M059J (cell line): ENCODE data around the gene RAB22A. TPM values are rescaled to one million over a fixed set of nuclear protein-coding genes. Genes with fewer than 3 reads are reported as not detected.

ENCODE experiments used
- DNase-seq: peaks from one replicate; pipeline ENCODE4 v3.0.0-alpha.2; 2012; ENCODE audit warnings: low read depth
- total RNA-seq: library from RNA; depleted of rRNA; stranded (reverse); fragments of >200 nt; shearing (Covaris generic); gene quantifications from 2 replicates; pipeline ENCODE4 v1.2.3, GENCODE V29; 2014

The RAB22A gene
- total RNA-seq, 1 experiment from 2014 or later = 25.5 TPM

DNA sequence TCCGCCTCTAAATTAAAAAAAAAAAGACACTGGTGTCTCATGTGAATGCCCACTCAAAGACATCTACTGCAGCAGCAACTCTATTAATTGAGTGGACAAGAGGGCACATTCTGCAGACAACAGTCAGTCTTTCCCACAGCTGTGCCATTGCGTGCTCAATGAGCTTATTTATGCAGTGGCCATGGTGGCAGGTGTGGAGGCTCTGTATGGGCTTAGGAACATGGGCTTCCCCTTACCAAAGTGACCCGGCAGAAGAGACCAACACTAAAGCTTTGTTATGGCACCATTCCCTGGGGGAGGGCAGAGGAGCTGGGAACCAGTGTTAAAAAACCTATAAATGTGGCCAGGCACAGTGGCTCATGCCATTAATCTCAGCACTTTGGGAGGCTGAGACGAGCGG, 75.3 kb downstream of the RAB22A start:
- no peak for DNase-seq

DNA sequence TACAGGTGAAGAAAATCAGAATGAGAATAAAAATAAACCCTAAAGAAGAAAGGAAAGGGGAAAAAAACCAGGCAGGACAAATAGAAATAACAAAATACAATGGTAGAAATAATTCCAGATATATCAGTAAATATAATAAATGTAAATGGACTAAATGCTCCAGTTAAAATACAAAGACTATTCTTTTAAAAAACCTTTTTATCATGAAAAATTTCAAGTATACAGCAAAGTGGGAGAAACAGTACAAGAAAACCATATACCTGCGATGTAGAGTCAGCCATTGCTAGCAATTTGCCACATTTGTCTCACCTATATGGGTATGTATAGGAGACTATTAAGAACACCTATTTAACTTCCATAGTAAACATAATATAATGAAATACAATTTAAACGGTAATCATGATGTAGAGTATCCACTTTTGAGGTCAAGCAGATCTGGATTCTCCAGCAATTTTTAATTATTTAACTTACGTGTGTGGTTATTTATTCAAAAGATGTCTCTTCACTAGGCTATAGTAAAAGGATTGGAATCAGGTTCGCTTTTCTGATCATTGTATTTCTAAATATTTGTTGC, 78.6 kb downstream of the RAB22A start:
- DNase-seq = no peak

DNA sequence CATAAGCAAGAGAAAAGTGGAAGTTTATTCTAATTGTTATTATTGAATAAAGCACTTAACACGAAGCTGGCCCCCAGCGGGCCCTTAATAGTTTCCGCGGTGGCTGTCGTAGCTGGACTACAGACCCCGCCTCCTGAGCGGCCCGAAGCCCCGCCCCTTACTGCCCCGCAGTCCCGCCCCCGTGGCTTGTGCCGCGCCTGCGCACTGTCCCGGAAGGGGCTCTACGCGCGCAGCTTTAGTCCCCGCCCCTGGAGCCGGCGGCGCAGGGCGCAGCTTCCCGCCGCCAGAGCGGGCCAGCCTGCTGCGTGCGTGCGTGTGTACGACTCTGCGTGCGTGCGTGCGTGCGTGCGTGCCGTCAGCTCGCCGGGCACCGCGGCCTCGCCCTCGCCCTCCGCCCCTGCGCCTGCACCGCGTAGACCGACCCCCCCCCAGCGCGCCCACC, 79.4 kb downstream of the RAB22A start, which contains the start of gene VAPB:
Gene VAPB (plus strand): TSS at position 348 of the 442 bp plus-strand sequence. CDS start 231 bp downstream, outside the sequence.
- peak; percentile 95 for DNase-seq

DNA sequence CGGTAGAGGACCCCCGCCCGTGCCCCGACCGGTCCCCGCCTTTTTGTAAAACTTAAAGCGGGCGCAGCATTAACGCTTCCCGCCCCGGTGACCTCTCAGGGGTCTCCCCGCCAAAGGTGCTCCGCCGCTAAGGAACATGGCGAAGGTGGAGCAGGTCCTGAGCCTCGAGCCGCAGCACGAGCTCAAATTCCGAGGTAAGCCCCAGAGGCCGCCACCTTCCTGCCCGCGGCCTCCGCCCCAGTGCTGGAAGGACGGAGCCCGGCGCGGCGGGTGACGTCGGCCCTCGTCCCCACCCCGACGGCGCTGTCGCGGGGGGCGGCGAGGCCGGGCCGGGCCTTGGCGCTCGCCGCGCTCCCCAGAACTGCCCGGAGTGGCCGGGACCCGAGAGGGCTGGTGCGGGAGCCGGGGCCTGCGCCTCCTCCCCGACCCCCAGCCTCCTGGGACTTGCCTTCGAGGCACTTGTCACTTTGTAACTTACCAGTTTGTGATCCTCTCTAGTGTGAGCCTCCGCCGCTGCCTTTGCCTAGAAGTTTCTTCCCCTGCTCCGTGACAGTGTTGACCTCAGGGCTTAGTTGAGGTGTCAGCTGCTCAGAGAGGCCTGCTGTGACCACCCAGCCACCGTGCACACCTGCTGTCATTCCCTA, 79.9 kb downstream of the RAB22A start:
- peak; percentile 56 for DNase-seq

DNA sequence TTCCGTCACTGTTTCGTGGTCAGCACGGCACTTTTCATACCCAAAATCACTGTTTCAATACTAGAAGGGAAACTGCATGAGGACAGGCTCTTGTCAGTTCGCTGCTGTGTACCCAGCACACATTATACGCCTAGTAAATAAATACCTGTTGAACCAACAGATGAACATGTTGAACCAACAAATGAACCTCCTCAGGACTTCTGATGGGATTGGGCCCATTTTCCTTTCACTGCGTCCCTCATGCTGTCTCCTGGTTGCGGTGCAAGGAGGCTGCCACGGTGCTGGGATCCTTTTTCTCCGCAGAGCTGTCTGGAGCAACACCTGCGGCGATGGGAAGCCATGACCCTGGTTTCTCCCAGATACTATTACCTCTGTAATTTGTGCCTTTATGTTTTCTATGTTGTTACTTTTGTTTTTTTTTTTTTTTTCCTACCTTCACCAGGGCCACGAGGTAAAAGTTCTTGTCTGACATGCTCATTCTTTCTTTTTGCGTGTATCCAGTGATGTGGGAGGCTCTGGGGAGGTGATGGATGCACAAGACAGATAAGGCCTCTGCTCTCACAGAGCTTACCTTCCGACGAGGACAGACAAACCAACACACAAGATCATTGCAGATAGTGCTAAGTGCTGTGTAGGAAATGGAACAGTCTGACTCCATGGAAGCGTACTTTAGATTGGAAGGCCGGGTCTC, 80.6 kb downstream of the RAB22A start:
- DNase-seq = no peak

DNA sequence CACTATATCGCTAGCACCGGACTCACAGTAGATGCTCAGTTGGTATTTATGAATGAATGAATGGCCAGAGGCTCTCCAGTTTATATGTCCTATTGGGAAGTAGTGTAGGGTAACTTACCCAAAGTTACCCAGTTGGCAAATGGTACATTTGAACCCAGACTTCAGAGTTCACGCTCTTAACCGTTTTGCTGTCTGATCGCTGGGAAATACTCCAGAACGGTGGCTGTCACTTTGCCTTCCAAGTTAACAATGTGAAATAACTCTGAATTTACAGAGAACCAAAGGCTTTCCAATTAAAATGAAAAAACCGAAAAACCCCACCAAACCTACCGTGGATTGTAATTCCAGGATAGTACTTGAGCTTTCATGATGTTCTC, 81.1 kb downstream of the RAB22A start:
- DNase-seq = no peak

DNA sequence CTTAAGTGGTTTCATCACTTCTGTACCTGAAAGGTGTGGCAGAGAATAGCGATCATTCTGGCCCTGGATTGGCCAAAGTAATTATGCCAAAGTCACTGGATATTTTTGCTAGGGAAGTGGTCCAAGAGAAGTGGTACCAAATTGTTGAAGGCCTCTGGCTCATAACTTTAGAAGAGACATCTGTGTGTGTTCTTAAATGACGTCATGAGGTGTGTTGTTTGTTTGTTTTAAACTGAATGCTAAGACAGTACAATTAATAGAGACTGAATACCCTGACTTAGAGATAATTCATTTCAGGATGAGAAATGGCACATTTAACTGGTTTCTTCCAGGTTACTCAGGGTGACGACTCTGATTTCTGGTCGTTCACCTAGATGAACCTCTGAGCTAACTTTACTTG, 82.8 kb downstream of the RAB22A start:
- no peak for DNase-seq

DNA sequence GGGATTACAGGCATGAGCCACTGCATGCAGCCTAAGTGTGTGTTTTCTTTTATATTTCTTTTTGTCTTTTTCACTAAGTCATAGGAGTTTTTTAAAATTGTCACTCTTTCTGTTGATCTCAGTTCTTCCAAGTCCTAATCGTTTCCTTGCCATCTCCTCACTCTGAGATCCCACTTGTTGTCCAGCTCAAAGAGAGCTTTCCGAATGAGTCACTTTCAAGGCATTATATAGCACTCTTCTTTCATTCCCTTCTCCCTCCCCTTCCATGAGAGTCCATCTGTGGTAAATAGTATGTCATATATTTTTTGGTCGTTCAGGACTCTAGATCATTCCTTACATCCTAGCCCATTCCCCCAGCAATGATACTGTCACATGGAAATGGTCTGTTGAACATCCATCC, 83.8 kb downstream of the RAB22A start:
- DNase-seq = peak; percentile 23

DNA sequence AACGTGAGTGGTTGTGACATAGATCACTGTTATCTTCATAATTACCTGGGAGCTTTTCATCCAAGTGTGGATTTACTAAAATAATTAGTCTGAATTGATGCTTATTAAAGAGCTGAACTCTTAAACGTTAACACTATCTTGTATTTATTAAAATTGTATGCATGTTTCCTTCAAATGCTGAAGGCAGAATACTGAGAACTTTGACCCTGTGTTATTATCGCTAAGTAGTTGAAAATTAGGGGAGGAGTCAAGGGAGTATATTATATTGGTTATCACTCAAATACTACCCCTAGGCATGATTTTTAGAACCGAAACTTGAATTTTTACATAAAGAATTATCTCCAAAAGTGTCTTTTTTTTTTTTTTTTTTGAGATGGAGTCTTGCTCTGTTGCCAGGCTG, 85.3 kb downstream of the RAB22A start:
- no peak for DNase-seq

DNA sequence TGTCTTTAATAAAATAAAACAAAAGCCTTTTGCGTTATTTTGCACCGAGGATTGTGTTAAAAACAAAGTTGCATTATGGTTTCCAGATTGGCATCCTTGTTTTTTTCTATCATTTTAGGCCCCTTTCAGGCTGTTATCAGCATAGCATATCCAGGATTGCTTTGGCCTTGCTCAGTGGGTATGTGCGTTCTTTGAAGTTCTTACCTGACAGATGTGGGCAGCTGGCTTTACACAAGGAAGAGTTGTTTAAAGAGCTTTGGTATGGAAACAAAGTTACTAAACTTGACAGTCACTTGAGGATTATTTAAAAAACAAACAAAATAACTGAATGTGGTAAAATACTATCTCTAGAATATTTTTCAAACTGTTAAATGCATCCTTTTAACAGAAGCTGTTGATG, 86.1 kb downstream of the RAB22A start:
- DNase-seq = no peak

DNA sequence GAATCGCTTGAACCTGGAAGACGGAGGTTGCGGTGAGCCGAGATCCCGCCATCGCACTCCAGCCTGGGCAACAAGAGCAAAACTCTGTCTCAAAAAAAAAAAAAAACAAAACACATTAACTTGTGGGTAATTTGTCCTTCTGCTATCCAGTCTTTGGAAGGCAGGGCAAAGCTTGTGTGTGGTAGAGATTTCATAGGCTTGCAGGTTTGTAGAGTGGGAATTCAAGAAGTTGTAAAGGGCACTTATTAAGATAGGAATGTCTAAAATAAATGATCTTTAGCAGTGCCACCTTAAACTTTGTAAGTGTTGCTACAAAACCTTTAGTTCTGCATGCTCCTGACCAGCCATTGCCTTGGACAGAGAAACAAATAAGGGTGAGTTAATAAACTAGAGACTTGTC, 87.9 kb downstream of the RAB22A start:
- DNase-seq = no peak

DNA sequence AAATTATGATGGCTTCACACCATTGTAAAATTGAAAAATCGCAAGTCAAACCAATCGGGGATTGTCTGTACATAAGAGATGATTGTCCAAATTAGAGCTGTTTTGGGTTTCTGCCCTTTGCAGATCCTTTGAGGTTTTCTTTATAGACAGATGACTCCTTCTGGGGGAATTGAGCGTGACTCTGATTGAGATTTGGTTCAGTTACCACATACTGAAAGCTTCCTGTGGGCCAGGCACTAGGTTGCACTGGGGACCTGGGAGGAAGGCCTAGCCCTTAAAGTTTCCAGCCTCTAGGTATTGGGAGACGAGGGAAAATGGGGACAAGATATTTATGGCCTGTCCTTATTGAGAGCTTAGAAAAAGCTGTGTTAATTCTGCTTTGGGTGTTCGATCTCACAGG, 88.7 kb downstream of the RAB22A start:
- no peak for DNase-seq

DNA sequence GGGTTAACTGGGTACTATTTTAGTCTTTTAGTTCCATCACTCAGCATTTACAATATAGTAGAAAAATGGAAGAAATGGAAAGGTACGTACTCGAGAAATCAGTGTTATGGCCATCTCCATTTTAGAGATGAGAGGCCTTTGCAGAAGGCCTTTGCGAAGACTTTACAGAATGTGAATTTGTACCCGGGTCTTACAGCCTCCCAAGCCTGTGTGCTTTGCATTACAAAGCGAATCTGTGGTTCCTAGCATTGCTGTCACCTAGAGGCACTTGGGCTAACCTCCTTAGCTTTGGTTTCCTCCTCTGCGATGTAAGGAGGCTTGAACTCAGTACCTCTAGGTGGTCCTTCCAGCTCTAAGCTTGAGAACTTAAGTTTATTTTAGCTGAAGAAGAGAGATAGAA, 90.4 kb downstream of the RAB22A start:
- no peak for DNase-seq

DNA sequence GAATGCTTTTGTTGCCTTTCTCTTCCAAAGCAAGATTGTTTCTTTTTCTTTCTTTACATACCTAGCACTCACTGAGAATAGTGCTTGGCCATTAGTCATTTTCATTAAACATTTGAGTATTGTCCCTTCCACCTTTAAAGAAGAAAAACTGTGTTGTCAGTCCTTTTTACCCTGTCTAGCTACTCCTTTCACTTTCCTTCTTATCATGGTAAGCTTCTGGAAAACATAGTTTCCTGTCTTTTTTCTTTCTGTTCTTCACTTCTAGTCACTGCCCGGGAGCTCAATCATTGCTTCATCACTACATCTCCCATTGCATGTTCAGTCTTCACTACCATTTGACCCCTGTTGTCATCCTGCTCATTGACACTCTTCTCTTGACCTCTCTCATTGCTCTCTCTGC, 91.6 kb downstream of the RAB22A start:
- no peak for DNase-seq

DNA sequence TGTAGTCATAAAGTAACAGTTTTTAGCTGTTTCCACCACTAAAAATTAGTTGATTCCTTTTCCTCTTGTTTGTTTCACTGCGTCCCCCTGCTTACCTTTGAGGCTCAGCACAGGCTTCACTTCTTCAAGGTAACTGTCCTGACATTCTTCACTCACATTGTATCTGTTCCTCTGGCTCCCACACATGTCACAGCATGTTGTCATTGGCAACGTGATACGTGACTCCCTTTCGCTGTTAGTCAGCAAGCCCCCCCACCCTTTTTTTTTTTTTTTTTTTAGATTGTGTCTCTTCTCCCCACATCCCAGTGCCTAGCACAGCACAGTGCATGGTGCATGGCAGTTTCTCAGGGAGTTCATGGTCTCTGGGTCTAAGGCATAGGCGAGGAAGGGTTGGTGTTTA, 92.8 kb downstream of the RAB22A start:
- DNase-seq = no peak

DNA sequence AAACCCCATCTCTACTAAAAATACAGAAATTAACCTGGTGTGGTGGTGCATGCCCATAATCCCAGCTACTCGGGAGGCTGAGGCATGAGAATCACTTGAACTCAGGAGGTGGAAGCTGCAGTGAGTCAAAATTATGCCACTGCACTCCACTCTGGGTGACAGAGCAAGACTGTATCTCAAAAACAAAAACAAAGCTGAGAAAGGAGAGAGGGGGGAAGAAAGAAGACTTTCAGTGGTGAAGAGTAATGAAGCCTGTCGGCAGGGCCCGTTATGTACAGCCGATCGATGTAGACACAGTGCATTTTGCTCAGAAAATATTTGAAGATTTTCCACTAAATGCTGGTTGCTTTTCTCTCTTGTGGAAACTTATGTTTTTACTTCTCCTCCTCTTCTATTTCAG, 93.3 kb downstream of the RAB22A start:
- DNase-seq = no peak

DNA sequence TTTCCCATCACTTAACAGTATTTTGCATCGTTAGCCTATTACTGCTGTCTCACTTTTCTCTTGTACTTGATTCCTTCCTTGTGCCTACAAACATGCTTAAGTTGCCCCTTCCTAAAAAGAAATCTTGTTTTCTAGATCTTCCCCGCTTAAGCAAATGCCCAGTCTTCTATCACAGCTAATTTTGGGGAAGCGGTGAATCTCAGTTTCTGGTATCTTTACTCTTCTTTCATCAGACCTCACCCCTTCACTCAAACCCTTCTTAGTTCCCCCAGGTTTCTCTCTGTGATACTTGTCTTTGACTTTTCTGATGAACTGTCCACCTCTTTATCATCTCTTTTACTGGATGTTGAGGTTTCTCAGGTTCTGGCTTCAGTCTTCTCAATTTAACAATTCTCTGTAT, 93.8 kb downstream of the RAB22A start:
- no peak for DNase-seq

DNA sequence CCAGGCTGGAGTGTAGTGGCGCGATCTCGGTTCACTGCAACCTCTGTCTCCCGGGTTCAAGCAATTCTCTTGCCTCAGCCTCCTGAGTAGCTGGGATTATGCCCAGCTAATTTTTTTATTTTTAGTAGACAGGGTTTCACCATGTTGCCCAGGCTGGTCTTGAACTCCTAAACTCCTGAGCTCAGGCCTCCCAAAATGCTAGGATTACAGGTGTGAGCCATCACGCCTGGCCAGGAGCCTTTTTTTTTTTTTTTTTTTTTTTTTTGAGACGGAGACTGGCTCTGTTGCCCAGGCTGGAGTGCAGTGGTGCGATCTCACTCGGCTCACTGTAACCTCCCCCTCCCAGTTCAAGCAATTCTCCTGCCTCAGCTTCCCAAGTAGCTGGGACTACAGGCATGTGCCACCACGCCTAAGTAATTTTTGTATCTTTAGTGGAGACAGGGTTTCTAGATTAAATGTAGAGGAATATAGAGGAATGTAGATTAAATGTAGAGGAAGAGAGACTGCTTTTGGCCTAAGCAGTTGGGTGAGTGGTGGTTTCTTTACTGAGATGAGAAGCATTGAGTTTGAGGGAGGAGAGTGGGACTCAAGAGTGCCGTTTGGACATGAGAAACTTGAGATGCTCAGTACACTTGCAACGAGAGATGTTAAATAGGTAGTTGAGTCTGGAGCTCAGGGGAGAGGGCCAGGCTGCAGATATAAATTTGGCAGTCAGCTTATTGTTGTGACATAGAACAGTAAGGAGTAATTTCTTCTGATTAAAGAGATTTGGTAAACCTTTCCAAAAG, 96.2 kb downstream of the RAB22A start:
- DNase-seq = no peak

DNA sequence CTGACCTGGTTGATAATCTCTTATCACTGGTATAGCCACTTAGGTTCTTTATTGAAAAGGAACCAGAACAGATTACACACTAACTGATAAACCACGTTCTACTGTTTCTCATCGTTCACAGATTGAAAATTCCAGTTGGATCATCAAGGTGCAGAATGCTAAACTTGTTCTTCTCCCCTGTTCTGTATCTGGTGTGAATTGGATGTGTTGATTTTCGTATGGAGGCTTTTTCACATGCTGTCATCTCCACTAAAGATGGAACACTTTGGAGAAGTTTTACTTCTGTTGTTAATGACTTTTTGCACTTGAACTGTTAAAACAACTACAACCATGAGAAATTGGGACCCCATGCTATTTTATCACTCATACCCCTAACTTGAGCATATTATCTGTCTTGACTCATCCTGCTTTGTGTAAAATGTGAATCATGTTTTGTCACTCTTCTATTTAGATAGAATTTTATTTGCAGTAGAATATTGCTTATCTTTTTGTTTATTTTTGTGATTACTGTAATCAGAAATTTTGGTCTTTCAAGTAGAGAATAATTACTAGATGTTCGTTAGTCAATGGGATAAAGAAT, 97.0 kb downstream of the RAB22A start:
- DNase-seq = no peak

DNA sequence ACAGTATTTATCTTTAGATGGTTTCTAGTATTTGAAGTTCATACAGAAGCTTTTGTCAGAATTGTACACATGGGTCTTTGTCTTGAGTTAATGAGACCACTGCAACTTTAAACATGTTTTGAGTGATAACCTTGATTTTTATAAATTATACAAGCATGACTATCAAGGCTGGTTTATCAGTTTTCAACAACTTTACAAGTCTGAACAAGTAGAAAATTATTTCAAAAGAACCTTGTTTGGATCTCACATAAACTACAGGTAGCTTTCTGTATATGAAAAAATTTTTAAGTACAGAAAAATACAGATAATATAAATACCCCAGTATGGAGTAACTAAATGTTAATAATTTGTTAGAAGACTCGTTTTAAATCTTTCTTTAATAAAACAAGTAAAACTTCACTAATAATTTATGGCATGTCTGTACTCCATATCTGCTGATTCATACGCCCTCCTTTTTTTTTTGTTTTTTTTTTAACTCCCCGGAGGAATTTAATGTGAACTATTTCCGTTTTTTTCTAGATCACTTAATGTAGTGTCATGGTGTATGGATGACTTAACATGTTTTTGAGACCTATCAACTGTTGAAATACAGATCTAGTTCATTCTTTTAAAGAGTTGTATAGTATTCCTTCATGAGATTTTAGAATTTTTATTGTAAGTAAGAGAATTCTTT, 97.8 kb downstream of the RAB22A start:
- DNase-seq = no peak

DNA sequence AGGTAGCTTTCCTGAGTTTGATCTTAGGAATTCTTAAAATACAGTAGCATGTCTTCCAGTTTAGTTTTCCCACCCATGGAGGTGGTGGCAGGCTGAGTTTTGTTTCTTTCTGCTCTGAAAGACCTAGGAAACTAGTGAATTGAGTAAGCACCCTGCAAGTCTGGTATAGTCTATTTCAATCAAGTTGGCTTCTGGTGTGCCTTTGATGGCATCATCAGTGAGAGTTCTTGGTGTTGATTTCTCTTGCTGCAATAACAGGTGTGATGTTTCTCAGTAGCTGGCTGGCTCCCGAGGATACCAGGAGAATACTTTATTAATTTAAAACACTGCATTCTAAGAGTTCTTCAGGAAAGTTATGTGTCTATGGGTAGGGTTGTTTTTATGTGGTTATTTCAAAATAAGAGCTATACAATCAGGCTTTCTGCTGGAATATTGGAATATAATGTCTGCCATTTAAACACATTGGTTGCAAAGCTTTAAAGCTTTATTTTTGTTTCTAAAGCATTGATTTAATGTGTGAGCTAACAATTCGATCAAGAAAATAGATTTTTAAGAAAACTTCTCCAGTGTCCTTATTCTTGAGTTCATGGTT, 98.5 kb downstream of the RAB22A start:
- DNase-seq = no peak
